Natural killer cell (primary cell): ENCODE measurements around the gene TMEM190. TPM values are rescaled to one million over a fixed set of nuclear protein-coding genes. Genes with fewer than 3 reads are reported as not detected.

Source experiments
- ATAC-seq, 3 donors: fragments of 150-1000 bp in 2 of 3; fragments of 200-7000 bp in 1 of 3; cut with Tn5 transposase; 1 replicate in 1 of 3; 2 replicates in 2 of 3; pipeline ENCODE4 v1.10.0; 2021; ENCODE audit warnings: mild to moderate bottlenecking in 2 of 3, moderate library complexity in 2 of 3
- DNase-seq, 2 donors: peaks; one replicate each; pipeline versions ENCODE4 v3.0.0 to v3.0.0-alpha.2; 2013 to 2021; ENCODE audit warnings: mixed read lengths in 1 of 2
- H3K27ac ChIP-seq: one replicate; pipeline ENCODE4 v1.5.1; 2013; ENCODE audit warnings: mild to moderate bottlenecking, low read length
- H3K27me3 ChIP-seq: one replicate; pipeline ENCODE4 v1.6.1; 2013; ENCODE audit warnings: low read length; ENCODE audit not compliant: control insufficient read depth, insufficient read depth
- H3K36me3 ChIP-seq: one replicate; pipeline ENCODE4 v1.6.1; 2013; ENCODE audit warnings: low read length; ENCODE audit not compliant: control insufficient read depth, insufficient read depth
- H3K4me1 ChIP-seq: one replicate; pipeline ENCODE4 v1.6.1; 2013; ENCODE audit warnings: low read length; ENCODE audit not compliant: control insufficient read depth, insufficient read depth
- H3K4me3 ChIP-seq: one replicate; pipeline ENCODE4 v1.5.1; 2013; ENCODE audit warnings: low read length
- H3K9me3 ChIP-seq: one replicate; pipeline ENCODE4 v1.6.1; 2013; ENCODE audit warnings: low read length; ENCODE audit not compliant: control insufficient read depth, insufficient read depth
- H3K27ac Mint-ChIP-seq, 2 donors: one replicate each; pipeline ENCODE4 v1.8.0; 2022; ENCODE audit warnings: mild to moderate bottlenecking in 2 of 2, mixed read lengths in 2 of 2, moderate library complexity in 1 of 2
- H3K27me3 Mint-ChIP-seq, 2 donors: one replicate each; pipeline ENCODE4 v1.8.0; 2022; ENCODE audit warnings: low read depth in 2 of 2, mixed read lengths in 2 of 2
- H3K36me3 Mint-ChIP-seq: one replicate; pipeline ENCODE4 v1.8.0; 2022; ENCODE audit warnings: mixed read lengths
- H3K4me1 Mint-ChIP-seq, 2 donors: one replicate each; pipeline ENCODE4 v1.8.0; 2022; ENCODE audit warnings: mixed read lengths in 2 of 2
- H3K4me3 Mint-ChIP-seq: one replicate; pipeline ENCODE4 v1.8.0; 2022; ENCODE audit warnings: mild to moderate bottlenecking, moderate library complexity, mixed read lengths
- H3K9me3 Mint-ChIP-seq, 2 donors: one replicate each; pipeline ENCODE4 v1.8.0; 2022; ENCODE audit warnings: mixed read lengths in 2 of 2
- WGBS: methylation state at CpG from one replicate; pipeline ENCODE4 v1.1.7; 2013; ENCODE audit warnings: missing lambda C conversion rate; ENCODE audit not compliant: insufficient coverage; 5-methylcytosine and 5-hydroxymethylcytosine counted together
- intact Hi-C: fragments of 100-400 bp; cut with micrococcal nuclease; formaldehyde crosslinking; loops from one replicate; pipeline ENCODE4 v1.14.2; 2022
- total RNA-seq, 4 donors: library from RNA; stranded (reverse); fragments of 120-200 nt in 1 of 4; gene quantifications; one replicate each; pipeline versions ENCODE4 v1.2.3 to v1.2.4, GENCODE V29; 2013 to 2022
- TF ChIP-seq, protein P1 (sequence below): fragments of 200-600 bp; IDR thresholded peaks from one replicate; pipeline ENCODE4 v1.8.0; 2022; ENCODE audit warnings: antibody characterized with exemption

Gene TMEM190
- total RNA-seq, 3 donors from 2014 or later (not counting 1 experiment from before 2014, with no cell fraction given): not detected

DNA sequence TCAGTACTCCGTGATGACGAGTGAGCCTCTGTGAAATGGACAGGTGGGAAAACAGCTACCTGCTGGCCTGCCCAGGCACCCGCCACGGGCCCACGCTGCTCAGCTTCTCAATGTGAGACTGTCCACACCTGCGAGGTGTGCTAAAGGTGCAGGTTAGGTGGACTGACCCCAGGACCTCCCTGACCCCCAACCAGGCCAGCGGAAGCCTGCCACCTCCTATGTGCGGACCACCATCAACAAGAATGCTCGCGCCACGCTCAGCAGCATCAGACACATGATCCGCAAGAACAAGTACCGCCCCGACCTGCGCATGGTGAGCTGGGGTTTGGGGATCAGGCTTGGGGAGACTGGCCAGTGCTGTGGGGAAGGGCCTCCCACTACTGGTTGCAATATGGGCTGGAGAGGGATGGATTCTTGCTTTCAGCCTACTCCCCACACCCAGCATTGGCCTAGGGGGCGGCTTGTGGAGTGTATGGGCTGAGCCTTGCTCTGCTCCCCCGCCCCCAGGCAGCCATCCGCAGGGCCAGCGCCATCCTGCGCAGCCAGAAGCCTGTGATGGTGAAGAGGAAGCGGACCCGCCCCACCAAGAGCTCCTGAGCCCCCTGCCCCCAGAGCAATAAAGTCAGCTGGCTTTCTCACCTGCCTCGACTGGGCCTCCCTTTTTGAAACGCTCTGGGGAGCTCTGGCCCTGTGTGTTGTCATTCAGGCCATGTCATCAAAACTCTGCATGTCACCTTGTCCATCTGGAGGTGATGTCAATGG lies 11.3 kb downstream of the TMEM190 start:
- 88% methylated on average over 23 of the region's 24 CpGs for WGBS
- H3K9me3 Mint-ChIP-seq: no peaks in the 10 kb centered on the region
- Histone ChIP-seq H3K27me3 (no peaks in the 10 kb centered on the region), H3K27ac (no peak overlapping the region), H3K4me1 (peaks cover 60% of the 10 kb centered on the region), H3K36me3 (peaks cover 43% of the 10 kb centered on the region), H3K9me3 (no peaks in the 10 kb centered on the region), H3K4me3 (no peak overlapping the region)
- H3K36me3 Mint-ChIP-seq: no peaks in the 10 kb centered on the region
- DNase-seq (no peak), ATAC-seq (no peak)
- peaks cover 42 to 67% of the 10 kb centered on the region in 2 donors for H3K4me1 Mint-ChIP-seq
- peak overlapping the region; percentile 97 for H3K4me3 Mint-ChIP-seq
- TF ChIP-seq, protein P1, sequence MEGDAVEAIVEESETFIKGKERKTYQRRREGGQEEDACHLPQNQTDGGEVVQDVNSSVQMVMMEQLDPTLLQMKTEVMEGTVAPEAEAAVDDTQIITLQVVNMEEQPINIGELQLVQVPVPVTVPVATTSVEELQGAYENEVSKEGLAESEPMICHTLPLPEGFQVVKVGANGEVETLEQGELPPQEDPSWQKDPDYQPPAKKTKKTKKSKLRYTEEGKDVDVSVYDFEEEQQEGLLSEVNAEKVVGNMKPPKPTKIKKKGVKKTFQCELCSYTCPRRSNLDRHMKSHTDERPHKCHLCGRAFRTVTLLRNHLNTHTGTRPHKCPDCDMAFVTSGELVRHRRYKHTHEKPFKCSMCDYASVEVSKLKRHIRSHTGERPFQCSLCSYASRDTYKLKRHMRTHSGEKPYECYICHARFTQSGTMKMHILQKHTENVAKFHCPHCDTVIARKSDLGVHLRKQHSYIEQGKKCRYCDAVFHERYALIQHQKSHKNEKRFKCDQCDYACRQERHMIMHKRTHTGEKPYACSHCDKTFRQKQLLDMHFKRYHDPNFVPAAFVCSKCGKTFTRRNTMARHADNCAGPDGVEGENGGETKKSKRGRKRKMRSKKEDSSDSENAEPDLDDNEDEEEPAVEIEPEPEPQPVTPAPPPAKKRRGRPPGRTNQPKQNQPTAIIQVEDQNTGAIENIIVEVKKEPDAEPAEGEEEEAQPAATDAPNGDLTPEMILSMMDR: no peak
- H3K27me3 Mint-ChIP-seq: no peaks in the 10 kb centered on the region
- intact Hi-C loops: no loop called here
- peak overlapping the region; percentile 94 to 100 for H3K27ac Mint-ChIP-seq

DNA sequence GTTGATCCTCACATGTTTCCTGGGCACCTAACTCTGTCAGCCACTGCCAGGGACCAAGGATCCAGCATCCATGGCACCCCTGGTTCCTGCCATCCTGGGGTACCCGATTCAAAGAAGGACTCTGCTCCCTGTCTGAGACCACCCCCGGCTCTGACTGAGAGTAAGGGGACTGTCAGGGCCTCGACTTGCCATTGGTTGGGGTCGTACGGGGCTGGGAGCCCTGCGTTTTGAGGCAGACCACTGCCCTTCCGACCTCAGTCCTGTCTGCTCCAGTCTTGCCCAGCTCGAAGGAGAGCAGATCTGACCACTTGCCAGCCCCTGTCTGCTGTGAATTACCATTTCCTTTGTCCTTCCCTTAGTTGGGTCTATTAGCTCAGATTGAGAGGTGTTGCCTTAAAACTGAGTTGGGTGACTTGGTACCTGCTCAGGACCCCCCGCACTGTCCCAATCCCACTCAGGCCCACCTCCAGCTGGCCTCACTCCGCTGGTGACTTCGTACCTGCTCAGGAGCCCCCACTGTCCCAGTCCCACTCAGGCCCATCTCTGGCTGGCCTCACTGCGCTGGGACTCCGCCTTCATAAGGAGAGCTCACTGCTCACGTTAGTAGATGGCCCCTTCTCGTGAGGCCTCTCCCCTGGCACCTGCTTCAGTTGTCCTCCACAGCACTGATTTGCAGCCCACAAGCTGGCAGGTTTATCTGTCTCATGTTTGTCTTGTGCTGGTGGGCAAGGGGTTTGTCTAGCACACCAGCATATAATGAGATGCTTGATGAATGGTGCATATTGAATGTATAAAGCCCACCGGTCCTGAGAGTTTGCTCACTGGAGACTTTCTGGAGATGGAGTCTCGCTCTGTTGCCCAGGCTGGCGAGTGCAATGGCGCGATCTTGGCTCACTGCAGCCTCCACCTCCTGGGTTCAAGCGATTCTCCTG lies 13.0 kb downstream of the TMEM190 start:
- H3K9me3 ChIP-seq: no peaks in the 10 kb centered on the region
- H3K27me3 ChIP-seq: no peaks in the 10 kb centered on the region
- peak overlapping the region; percentile 80 to 81 for H3K27ac Mint-ChIP-seq
- WGBS: 91% methylated on average over 21 of the region's 21 CpGs
- DNase-seq: no peak
- H3K27ac ChIP-seq: no peak overlapping the region
- H3K27me3 Mint-ChIP-seq: no peaks in the 10 kb centered on the region
- peak overlapping the region; percentile 49 for H3K4me3 Mint-ChIP-seq
- H3K36me3 Mint-ChIP-seq: no peaks in the 10 kb centered on the region
- peaks cover 36 to 61% of the 10 kb centered on the region in 2 donors for H3K4me1 Mint-ChIP-seq
- ATAC-seq: no peak
- intact Hi-C loops: no loop called here
- no peak overlapping the region for H3K4me3 ChIP-seq
- TF ChIP-seq, protein P1: no peak
- H3K9me3 Mint-ChIP-seq: no peaks in the 10 kb centered on the region
- peaks cover 49% of the 10 kb centered on the region for H3K4me1 ChIP-seq
- peaks cover 43% of the 10 kb centered on the region for H3K36me3 ChIP-seq

DNA sequence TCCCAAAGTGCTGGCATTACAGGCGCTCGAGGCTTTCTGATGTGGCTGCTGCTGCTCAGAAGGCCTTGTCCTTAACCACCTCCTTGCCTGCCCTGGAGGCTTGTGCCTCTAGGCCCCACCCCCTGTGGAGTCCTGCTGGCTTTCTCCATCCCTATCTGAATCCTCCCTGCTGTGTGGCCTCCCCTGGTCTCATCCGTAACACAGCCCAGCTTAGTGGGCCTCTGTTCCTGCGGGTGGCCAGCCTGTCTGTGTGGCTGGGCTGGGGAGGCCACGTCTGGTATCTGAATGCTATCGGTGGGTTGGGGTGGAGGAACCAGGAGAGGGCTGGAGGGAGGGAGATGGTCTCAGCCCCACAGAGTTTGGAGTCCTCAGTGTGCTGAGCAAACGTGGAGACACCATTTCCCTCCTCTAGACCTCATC lies 13.8 kb downstream of the TMEM190 start:
- H3K27me3 ChIP-seq: no peaks in the 10 kb centered on the region
- Mint-ChIP-seq H3K27me3 (no peaks in the 10 kb centered on the region), H3K4me3 (no peak overlapping the region), H3K27ac (peak overlapping the region in 1 of 2 donors; percentile 80), H3K9me3 (no peaks in the 10 kb centered on the region), H3K4me1 (peaks cover 31 to 52% of the 10 kb centered on the region in 2 donors), H3K36me3 (no peaks in the 10 kb centered on the region)
- H3K36me3 ChIP-seq: peaks cover 43% of the 10 kb centered on the region
- no peak overlapping the region for H3K4me3 ChIP-seq
- peaks cover 42% of the 10 kb centered on the region for H3K4me1 ChIP-seq
- H3K9me3 ChIP-seq: no peaks in the 10 kb centered on the region
- ATAC-seq (no peak), DNase-seq (no peak)
- no peak overlapping the region for H3K27ac ChIP-seq
- TF ChIP-seq, protein P1: no peak
- intact Hi-C loops: no loop called here
- WGBS: 89% methylated on average over 7 of the region's 7 CpGs
